Measurements from ENCODE around the gene M6PR. TPM values are rescaled to one million over a fixed set of nuclear protein-coding genes. Genes with fewer than 3 reads are reported as not detected.
A peak's percentile ranks its signal among the peaks of the same experiment; 100 is the strongest.

The M6PR gene
- total RNA-seq, 3 donors from 2014 or later (not counting 1 experiment from before 2014, with no cell fraction given), result 245 to 270 (median 255) TPM

GRCh38 chr12:8913702-8914032 is 35.8 kb downstream of the M6PR start:
- Mint-ChIP-seq H3K36me3 (peaks cover 4% of the 10 kb centered on the region), H3K4me1 (peaks cover 13 to 14% of the 10 kb centered on the region in 2 donors), H3K9me3 (no peaks in the 10 kb centered on the region), H3K27ac (peak overlapping the region in 1 of 2 donors; percentile 83), H3K27me3 (ENCODE audit: low read depth in 2 of 2) (no peaks in the 10 kb centered on the region), H3K4me3 (peak overlapping the region; percentile 96)
- DNase-seq (peak in 1 of 2 donors; percentile 27), ATAC-seq (no peak)
- 56% methylated on average over 4 of the region's 6 CpGs for WGBS (ENCODE audit: insufficient coverage)
- H3K4me1 ChIP-seq (ENCODE audit: control insufficient read depth, insufficient read depth, low read length), result peaks cover 10% of the 10 kb centered on the region
- TF ChIP-seq, protein P1, sequence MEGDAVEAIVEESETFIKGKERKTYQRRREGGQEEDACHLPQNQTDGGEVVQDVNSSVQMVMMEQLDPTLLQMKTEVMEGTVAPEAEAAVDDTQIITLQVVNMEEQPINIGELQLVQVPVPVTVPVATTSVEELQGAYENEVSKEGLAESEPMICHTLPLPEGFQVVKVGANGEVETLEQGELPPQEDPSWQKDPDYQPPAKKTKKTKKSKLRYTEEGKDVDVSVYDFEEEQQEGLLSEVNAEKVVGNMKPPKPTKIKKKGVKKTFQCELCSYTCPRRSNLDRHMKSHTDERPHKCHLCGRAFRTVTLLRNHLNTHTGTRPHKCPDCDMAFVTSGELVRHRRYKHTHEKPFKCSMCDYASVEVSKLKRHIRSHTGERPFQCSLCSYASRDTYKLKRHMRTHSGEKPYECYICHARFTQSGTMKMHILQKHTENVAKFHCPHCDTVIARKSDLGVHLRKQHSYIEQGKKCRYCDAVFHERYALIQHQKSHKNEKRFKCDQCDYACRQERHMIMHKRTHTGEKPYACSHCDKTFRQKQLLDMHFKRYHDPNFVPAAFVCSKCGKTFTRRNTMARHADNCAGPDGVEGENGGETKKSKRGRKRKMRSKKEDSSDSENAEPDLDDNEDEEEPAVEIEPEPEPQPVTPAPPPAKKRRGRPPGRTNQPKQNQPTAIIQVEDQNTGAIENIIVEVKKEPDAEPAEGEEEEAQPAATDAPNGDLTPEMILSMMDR (IDR thresholded peaks at IDR 0.05), result no peak
- H3K36me3 ChIP-seq (ENCODE audit: control insufficient read depth, insufficient read depth, low read length), result peaks cover 3% of the 10 kb centered on the region
- peak overlapping the region; percentile 58 for H3K4me3 ChIP-seq (ENCODE audit: low read length)
- H3K27ac ChIP-seq (ENCODE audit: low read length), result peak overlapping the region; percentile 79
- H3K27me3 ChIP-seq (ENCODE audit: control insufficient read depth, insufficient read depth, low read length), result no peaks in the 10 kb centered on the region
- no peaks in the 10 kb centered on the region for H3K9me3 ChIP-seq (ENCODE audit: control insufficient read depth, insufficient read depth, low read length)
- intact Hi-C loops (cut with micrococcal nuclease), result loop anchor here (2.0 to 5.0 kb wide), 3 partner anchors 39 to 135 kb away; no protein-coding TSS in a partner anchor

GRCh38 chr12:8912914-8913313 is 36.5 kb downstream of the M6PR start:
- Mint-ChIP-seq H3K9me3 (no peaks in the 10 kb centered on the region), H3K27me3 (ENCODE audit: low read depth in 2 of 2) (no peaks in the 10 kb centered on the region), H3K4me1 (peaks cover 13 to 14% of the 10 kb centered on the region in 2 donors), H3K27ac (peak overlapping the region in 1 of 2 donors; percentile 83), H3K4me3 (peak overlapping the region; percentile 96), H3K36me3 (no peaks in the 10 kb centered on the region)
- intact Hi-C loops (cut with micrococcal nuclease), result loop anchor here (5.0 kb wide), 1 partner anchor 39 kb away; no protein-coding TSS in a partner anchor
- TF ChIP-seq, protein P1 (IDR thresholded peaks at IDR 0.05), result no peak
- Histone ChIP-seq H3K9me3 (ENCODE audit: control insufficient read depth, insufficient read depth, low read length) (no peaks in the 10 kb centered on the region), H3K4me3 (ENCODE audit: low read length) (no peak overlapping the region), H3K27me3 (ENCODE audit: control insufficient read depth, insufficient read depth, low read length) (no peaks in the 10 kb centered on the region), H3K4me1 (ENCODE audit: control insufficient read depth, insufficient read depth, low read length) (peaks cover 10% of the 10 kb centered on the region), H3K27ac (ENCODE audit: low read length) (no peak overlapping the region), H3K36me3 (ENCODE audit: control insufficient read depth, insufficient read depth, low read length) (no peaks in the 10 kb centered on the region)
- ATAC-seq (no peak), DNase-seq (peak in 1 of 2 donors; percentile 56)
- 71% methylated on average over 9 of the region's 9 CpGs for WGBS (ENCODE audit: insufficient coverage)

DNA sequence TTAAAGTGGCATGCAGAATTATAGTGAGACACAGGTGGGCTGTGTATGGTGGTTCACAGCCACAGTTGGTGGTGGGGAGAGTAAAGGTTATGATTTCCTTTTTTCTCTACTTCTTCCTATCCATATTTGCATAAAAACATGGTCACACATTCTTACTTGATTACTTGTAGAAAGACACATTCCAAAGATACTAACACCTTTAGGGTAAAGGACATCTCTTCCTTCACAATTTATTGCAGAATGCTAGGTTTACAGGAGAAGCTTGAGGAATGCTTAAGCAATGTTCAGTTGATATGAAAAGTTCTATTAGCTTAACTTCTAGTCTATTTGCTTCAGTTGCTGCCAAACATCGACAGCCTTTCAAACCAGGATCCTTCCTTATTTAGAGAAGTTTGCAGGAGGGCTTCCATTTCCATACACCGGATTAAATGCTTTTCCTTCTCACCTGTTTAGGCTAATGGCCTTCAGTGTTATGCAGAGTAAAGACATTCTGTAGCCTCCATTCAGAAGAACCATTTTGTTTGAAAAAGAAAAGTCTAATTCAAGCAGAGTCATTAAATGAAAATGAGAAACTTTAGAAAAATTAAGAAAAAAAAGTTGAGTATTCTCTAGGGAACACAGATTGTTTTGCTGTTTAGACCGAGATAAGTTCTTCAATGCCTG is 37.7 kb downstream of the M6PR start:
- TF ChIP-seq, protein P1 (IDR thresholded peaks at IDR 0.05), result no peak
- H3K27ac ChIP-seq (ENCODE audit: low read length), result no peak overlapping the region
- no peak for ATAC-seq

More for the DNA sequence above, 37.7 kb downstream of the M6PR start:
- Histone ChIP-seq H3K9me3 (ENCODE audit: control insufficient read depth, insufficient read depth, low read length) (no peaks in the 10 kb centered on the region), H3K4me1 (ENCODE audit: control insufficient read depth, insufficient read depth, low read length) (peaks cover 10% of the 10 kb centered on the region), H3K36me3 (ENCODE audit: control insufficient read depth, insufficient read depth, low read length) (no peaks in the 10 kb centered on the region), H3K27me3 (ENCODE audit: control insufficient read depth, insufficient read depth, low read length) (no peaks in the 10 kb centered on the region), H3K4me3 (ENCODE audit: low read length) (no peak overlapping the region)
- no peaks in the 10 kb centered on the region for H3K36me3 Mint-ChIP-seq
- no peaks in the 10 kb centered on the region for H3K27me3 Mint-ChIP-seq (ENCODE audit: low read depth in 2 of 2)
- peak overlapping the region; percentile 12 to 83 for H3K27ac Mint-ChIP-seq
- intact Hi-C loops (cut with micrococcal nuclease), result loop anchor here (5.0 kb wide), 1 partner anchor 41 kb away; no protein-coding TSS in a partner anchor
- no peak for DNase-seq
- 83% methylated on average over 3 of the region's 3 CpGs for WGBS (ENCODE audit: insufficient coverage)
- H3K9me3 Mint-ChIP-seq, result no peaks in the 10 kb centered on the region
- no peak overlapping the region for H3K4me3 Mint-ChIP-seq
- H3K4me1 Mint-ChIP-seq, result peaks cover 13 to 14% of the 10 kb centered on the region in 2 donors
